Astrocyte of the spinal cord (primary cell): Measurements from ENCODE around the gene DGKB.

Experiments
- DNase-seq: peaks from one replicate; pipeline ENCODE4 v3.0.0; 2011; ENCODE audit warnings: low read depth, low spot score
- H3K4me3 ChIP-seq: 2 replicates; pipeline ENCODE4 v1.5.1; 2011; ENCODE audit warnings: low read depth, mild to moderate bottlenecking, low read length, moderate library complexity
- in situ Hi-C: cut with HindIII; loops from 2 replicates; pipeline ENCODE4 v1.10.0; 2017; ENCODE audit warnings: low sequenced_read_pairs
- TF ChIP-seq, protein P1 (sequence below): IDR thresholded peaks from 2 replicates; pipeline ENCODE4 v1.5.1; 2012; ENCODE audit warnings: low read depth, mild to moderate bottlenecking, low read length, inconsistent platforms

Gene DGKB

DNA sequence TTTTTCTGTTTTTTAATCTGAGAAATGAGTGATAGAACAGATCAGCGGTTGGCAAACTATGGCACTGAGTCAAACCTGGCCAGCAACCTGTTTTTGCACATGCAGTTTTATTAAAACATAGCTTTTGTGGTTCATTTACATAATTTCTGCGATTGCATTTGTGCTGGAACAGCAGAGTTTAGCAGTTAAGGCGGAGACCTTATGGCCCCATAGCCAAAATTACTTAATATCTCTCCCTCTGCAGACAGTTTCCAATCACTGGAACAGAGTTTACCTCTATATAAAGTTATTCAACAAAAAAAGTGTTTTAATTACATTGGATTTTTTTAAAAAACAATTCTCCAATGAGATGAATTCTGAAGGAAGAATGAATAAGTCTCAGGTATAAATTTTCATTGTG, 212.1 kb downstream of the DGKB start:
- TF ChIP-seq, protein P1, sequence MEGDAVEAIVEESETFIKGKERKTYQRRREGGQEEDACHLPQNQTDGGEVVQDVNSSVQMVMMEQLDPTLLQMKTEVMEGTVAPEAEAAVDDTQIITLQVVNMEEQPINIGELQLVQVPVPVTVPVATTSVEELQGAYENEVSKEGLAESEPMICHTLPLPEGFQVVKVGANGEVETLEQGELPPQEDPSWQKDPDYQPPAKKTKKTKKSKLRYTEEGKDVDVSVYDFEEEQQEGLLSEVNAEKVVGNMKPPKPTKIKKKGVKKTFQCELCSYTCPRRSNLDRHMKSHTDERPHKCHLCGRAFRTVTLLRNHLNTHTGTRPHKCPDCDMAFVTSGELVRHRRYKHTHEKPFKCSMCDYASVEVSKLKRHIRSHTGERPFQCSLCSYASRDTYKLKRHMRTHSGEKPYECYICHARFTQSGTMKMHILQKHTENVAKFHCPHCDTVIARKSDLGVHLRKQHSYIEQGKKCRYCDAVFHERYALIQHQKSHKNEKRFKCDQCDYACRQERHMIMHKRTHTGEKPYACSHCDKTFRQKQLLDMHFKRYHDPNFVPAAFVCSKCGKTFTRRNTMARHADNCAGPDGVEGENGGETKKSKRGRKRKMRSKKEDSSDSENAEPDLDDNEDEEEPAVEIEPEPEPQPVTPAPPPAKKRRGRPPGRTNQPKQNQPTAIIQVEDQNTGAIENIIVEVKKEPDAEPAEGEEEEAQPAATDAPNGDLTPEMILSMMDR, result no peak
- DNase-seq, result no peak
- in situ Hi-C loops, result no loop called here
- H3K4me3 ChIP-seq, result no peak overlapping the region

DNA sequence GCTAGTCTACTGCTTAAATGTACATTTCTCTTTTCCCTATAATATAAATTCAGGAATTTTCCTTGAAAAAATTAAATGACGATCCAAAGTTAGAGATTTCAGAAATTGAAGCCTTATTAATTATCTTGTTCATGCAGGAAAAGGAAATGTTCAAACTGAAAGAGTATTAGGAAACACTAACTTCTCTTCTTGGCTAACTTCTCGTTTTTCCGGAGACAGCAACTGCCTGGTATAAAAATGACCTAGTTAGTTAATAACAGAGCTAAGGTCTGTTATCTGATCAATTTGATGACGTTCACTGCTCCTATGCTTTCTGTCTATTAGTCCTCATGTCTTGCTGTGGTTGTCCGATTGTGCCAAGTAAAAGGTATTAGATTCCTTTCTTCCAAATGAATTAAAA, 212.5 kb downstream of the DGKB start:
- DNase-seq, result no peak
- TF ChIP-seq, protein P1, result no peak
- no peak overlapping the region for H3K4me3 ChIP-seq
- in situ Hi-C loops, result no loop called here

DNA sequence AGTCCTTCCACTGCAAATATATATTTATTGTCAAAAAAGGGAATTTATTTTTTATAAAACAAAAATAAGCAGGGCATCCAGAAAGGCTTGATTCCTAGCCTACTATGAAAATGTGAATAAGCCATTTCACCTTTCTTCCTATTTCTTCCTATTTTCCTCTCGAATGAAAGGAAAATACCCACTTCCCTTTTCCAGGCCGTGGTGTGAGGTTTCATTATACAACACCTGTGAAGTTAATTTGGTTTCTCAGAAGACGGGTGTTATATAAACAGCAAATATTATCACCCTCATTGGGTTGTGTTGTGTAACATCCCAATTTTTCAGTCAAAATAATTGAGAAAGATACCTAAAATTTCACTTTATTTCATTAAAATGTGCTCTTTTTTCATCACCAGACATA, 214.3 kb downstream of the DGKB start:
- no peak overlapping the region for H3K4me3 ChIP-seq
- in situ Hi-C loops, result no loop called here
- TF ChIP-seq, protein P1, result no peak
- no peak for DNase-seq

DNA sequence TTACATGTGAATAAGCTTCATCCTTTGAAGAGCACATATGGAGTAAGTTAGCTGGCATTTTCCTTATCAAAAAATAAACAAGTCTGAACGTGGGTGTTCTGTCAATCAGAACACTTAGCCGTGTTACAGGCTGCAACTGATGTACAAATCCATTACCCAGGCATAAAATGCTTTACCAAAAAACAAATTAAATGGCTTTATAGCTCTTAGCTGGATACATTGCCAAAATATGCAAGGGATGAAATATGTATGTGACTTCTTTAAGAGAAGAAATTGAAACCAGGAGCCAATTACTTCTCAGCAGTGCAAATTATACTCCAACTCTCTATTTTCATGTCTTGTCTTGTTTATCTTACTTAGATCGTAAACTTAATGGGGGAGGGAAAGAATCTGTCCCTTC, 214.8 kb downstream of the DGKB start:
- TF ChIP-seq, protein P1, result no peak
- in situ Hi-C loops, result no loop called here
- H3K4me3 ChIP-seq, result no peak overlapping the region
- peak; percentile 47 for DNase-seq

DNA sequence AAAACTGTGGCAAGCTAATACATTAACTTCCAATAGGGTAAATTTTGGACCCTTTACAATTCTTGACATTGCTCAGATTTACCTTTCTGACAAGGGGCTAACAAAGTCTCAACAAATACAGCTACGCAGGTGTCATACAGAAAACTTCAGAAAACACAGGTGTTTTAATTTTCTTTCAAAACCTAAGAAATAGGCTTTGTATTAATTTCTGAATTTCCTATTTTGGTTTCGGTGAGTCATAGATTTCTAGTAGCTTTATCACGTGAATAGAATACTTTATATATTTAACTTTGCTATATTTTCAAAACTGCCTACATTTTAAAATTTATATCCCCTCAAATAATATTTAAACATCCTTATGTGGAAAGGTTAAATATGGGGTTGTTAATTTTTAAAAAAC, 215.3 kb downstream of the DGKB start:
- in situ Hi-C loops, result no loop called here
- H3K4me3 ChIP-seq, result no peak overlapping the region
- DNase-seq, result no peak
- TF ChIP-seq, protein P1, result no peak

DNA sequence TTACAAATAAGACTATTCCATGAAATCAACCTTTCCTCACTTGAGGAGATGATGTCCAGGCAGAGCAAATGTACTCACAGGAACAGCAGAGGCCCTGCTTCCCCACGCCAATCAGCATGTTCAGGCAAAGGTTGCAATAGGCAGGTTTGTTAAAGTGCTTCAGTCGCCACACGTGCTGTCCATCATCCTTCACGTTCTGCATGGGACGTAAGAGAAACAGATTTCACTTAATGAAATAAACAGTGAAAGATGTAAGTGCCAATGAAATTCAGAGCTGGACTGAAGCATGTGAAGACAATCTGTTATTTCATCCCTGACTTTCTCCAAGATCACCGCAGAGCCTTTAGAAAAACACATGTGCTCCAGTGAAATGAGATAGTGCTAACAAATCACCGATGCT, 217.4 kb downstream of the DGKB start:
- in situ Hi-C loops, result no loop called here
- TF ChIP-seq, protein P1, result no peak
- H3K4me3 ChIP-seq, result no peak overlapping the region
- no peak for DNase-seq

DNA sequence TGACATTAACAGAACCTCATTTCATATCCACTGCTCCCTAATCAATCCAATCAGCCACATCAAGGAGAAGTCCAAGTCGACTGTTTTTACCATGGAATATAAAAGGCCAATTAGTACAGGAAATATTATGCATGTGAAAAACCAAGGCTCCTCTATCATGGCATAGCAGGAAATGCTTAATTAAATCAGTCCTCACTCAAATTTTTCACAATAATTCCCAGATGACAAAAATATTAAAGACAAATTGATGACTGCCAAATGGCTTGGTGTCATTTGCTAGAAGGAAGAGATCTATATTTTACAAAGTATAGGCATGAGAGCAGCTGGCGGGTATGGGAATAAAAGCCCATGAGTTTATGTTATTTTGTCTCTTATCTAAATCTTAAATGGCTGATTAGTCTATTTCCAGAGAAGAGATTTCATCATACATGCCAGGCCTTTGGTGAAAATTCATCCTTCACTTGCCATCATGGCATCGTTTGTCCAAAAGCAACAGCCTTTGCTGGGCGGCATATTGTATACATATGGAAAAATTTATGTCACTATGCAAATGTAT, 219.6 kb downstream of the DGKB start:
- no peak overlapping the region for H3K4me3 ChIP-seq
- TF ChIP-seq, protein P1, result no peak
- no peak for DNase-seq
- in situ Hi-C loops, result no loop called here
